Liver (tissue), 9 donors: ENCODE results near the gene SEMA3B. TPM values are rescaled to one million over a fixed set of nuclear protein-coding genes. Genes with fewer than 3 reads are reported as not detected.

Experiments
- DNase-seq: peaks from one replicate; pipeline ENCODE4 v3.0.0-alpha.2; 2017; ENCODE audit warnings: low spot score
- H3K27ac ChIP-seq, 2 donors: one replicate each; pipeline ENCODE4 v1.7.0; 2013; ENCODE audit warnings: inconsistent platforms in 2 of 2, low read length in 2 of 2, control low read depth in 1 of 2, low read depth in 1 of 2, mild to moderate bottlenecking in 1 of 2
- H3K27me3 ChIP-seq, 4 donors: one replicate each; pipeline versions ENCODE4 v1.6.1 to v1.7.0; 2013; ENCODE audit warnings: low read length in 3 of 4, inconsistent platforms in 1 of 4, mild to moderate bottlenecking in 1 of 4, moderate library complexity in 1 of 4; ENCODE audit not compliant: control insufficient read depth in 4 of 4, insufficient read depth in 4 of 4
- H3K36me3 ChIP-seq, 4 donors: one replicate each; pipeline versions ENCODE4 v1.6.1 to v1.7.0; 2013; ENCODE audit warnings: low read length in 3 of 4, mild to moderate bottlenecking in 3 of 4, low read depth in 1 of 4, moderate library complexity in 1 of 4; ENCODE audit not compliant: control insufficient read depth in 4 of 4, insufficient read depth in 3 of 4
- H3K4me1 ChIP-seq, 4 donors: one replicate each; pipeline versions ENCODE4 v1.6.1 to v1.7.0; 2013; ENCODE audit warnings: low read length in 3 of 4, mild to moderate bottlenecking in 3 of 4, moderate library complexity in 1 of 4; ENCODE audit not compliant: control insufficient read depth in 4 of 4, insufficient read depth in 4 of 4
- H3K4me3 ChIP-seq, 3 donors: one replicate each; pipeline versions ENCODE4 v1.6.1 to v1.7.0; 2013; ENCODE audit warnings: low read length in 3 of 3, control low read depth in 1 of 3, low read depth in 1 of 3, mild to moderate bottlenecking in 1 of 3
- H3K9ac ChIP-seq, 2 donors: one replicate each; pipeline ENCODE4 v1.7.0; 2013; ENCODE audit warnings: low read length in 2 of 2, mild to moderate bottlenecking in 2 of 2, moderate library complexity in 2 of 2, control low read depth in 1 of 2, low read depth in 1 of 2
- H3K9me3 ChIP-seq, 4 donors: one replicate each; pipeline versions ENCODE4 v1.6.1 to v1.7.0; 2013; ENCODE audit warnings: low read length in 3 of 4; ENCODE audit not compliant: control insufficient read depth in 4 of 4
- EGR1 ChIP-seq, 2 donors: IDR thresholded peaks; 2 replicates each; pipeline ENCODE4 v1.6.1; 2016 to 2018; ENCODE audit warnings: antibody characterized with exemption in 2 of 2, low read depth in 2 of 2
- FOXA1 ChIP-seq: IDR thresholded peaks from 2 replicates; pipeline ENCODE4 v1.6.1; 2016; ENCODE audit warnings: antibody characterized with exemption
- FOXA2 ChIP-seq: IDR thresholded peaks from 2 replicates; pipeline ENCODE4 v1.6.1; 2016; ENCODE audit warnings: antibody characterized with exemption
- GABPA ChIP-seq, 2 donors: IDR thresholded peaks in 1 of 2; conservative IDR thresholded peaks in 1 of 2; 2 replicates each; pipeline ENCODE4 v1.6.1; 2016; ENCODE audit warnings: antibody characterized with exemption in 2 of 2, mild to moderate bottlenecking in 1 of 2, moderate library complexity in 1 of 2
- HNF4A ChIP-seq, 2 donors: conservative IDR thresholded peaks; 2 replicates each; pipeline ENCODE4 v1.6.1; 2016; ENCODE audit warnings: antibody characterized with exemption in 2 of 2, mild to moderate bottlenecking in 2 of 2
- HNF4G ChIP-seq: IDR thresholded peaks from 2 replicates; pipeline ENCODE4 v1.6.1; 2016; ENCODE audit warnings: antibody characterized with exemption
- JUND ChIP-seq, 2 donors: IDR thresholded peaks; 2 replicates each; pipeline ENCODE4 v1.6.1; 2016; ENCODE audit warnings: antibody characterized with exemption in 2 of 2
- NR2F2 ChIP-seq: IDR thresholded peaks from 2 replicates; pipeline ENCODE4 v1.6.1; 2016; ENCODE audit warnings: antibody characterized with exemption
- RAD21 ChIP-seq, 2 donors: IDR thresholded peaks; 2 replicates each; pipeline ENCODE4 v1.6.1; 2016; ENCODE audit warnings: antibody characterized with exemption in 2 of 2, mild to moderate bottlenecking in 2 of 2
- RXRA ChIP-seq, 2 donors: IDR thresholded peaks; 2 replicates each; pipeline ENCODE4 v1.6.1; 2017 to 2018; ENCODE audit warnings: antibody characterized with exemption in 2 of 2, mild to moderate bottlenecking in 1 of 2
- SP1 ChIP-seq: IDR thresholded peaks from 2 replicates; pipeline ENCODE4 v1.6.1; 2018; ENCODE audit warnings: antibody characterized with exemption, mild to moderate bottlenecking
- TAF1 ChIP-seq: conservative IDR thresholded peaks from 2 replicates; pipeline ENCODE4 v1.6.1; 2016; ENCODE audit warnings: antibody characterized with exemption, mild to moderate bottlenecking
- YY1 ChIP-seq: IDR thresholded peaks from 2 replicates; pipeline ENCODE4 v1.6.1; 2016; ENCODE audit warnings: antibody characterized with exemption, mild to moderate bottlenecking
- WGBS: extraction: QIAGEN DNeasy Blood & Tissue Kit; methylation state at CpG from one replicate; pipeline ENCODE4 v1.1.7; 2013; 5-methylcytosine and 5-hydroxymethylcytosine counted together
- polyA plus RNA-seq, 2 donors: library from polyadenylated mRNA; stranded (reverse) in 1 of 2; unstranded in 1 of 2; fragments of 200-250 nt in 1 of 2; fragments of >200 nt in 1 of 2; fragmentation: Nextera tagmentation in 1 of 2; extraction: Ambion mirVana in 1 of 2; gene quantifications; one replicate each; pipeline versions ENCODE4 v1.2.1 to v1.2.3, GENCODE V29; 2013 to 2015
- total RNA-seq, 2 donors: library from RNA; depleted of rRNA; stranded (reverse); fragments of >200 nt; gene quantifications; one replicate each; pipeline ENCODE4 v1.2.3, GENCODE V29; 2014
- TF ChIP-seq, protein P1 (sequence below): IDR thresholded peaks from 2 replicates; pipeline ENCODE4 v1.6.1; 2016; ENCODE audit warnings: antibody characterized with exemption
- TF ChIP-seq, protein P2 (sequence below): IDR thresholded peaks from 2 replicates; pipeline ENCODE4 v1.6.1; 2016; ENCODE audit warnings: antibody characterized with exemption, mild to moderate bottlenecking
- TF ChIP-seq, protein P3 (sequence below): IDR thresholded peaks from 2 replicates; pipeline ENCODE4 v1.6.1; 2016; ENCODE audit warnings: antibody characterized with exemption
- TF ChIP-seq, protein P4 (sequence below): IDR thresholded peaks from 2 replicates; pipeline ENCODE4 v1.6.1; 2016; ENCODE audit warnings: antibody characterized with exemption
- TF ChIP-seq, protein P5 (sequence below): fragments of 150-350 bp; IDR thresholded peaks from 2 replicates; pipeline ENCODE4 v1.5.1; 2017; ENCODE audit warnings: improper control_type of control experiment, low read depth, low read length; ENCODE audit not compliant: missing input control
- donor health status: healthy.
- donor health status: healthy.
- donor health status: healthy.
- donor health status: healthy.
- donor health status: healthy.

SEMA3B gene
- total and polyA plus RNA-seq, 4 donors = 0.40 to 1.5 (median 0.93) TPM

DNA sequence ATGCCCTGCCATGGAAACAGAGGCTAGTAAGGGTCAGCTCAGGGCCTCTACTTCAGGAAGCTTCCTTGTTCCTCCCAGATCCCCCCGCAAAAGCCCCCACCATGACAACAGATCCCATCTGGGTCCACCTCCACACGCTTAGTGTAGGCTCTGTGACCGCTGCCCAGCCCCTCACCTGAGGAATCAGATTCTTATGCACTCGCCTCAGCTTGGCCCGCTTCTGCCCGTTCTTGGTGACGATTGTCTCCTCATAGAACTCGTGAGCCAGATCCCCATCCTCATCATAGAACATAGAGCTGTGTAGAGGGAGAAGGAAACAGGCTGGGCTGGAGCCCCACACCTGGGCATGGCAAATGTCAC lies 57.2 kb downstream of the SEMA3B start:
- WGBS = 93% methylated on average over 8 of the region's 8 CpGs
- TF ChIP-seq NR2F2 (no peak), HNF4G (no peak), TAF1 (no peak), GABPA (IDR thresholded peaks at IDR 0.05 in 1 of 2, conservative IDR thresholded peaks at IDR 0.05 in 1 of 2) (no peak), FOXA2 (no peak), SP1 (no peak), RAD21 (IDR thresholded peaks at IDR 0.05) (no peak), RXRA (IDR thresholded peaks at IDR 0.05) (no peak), JUND (IDR thresholded peaks at IDR 0.05) (no peak), YY1 (no peak), EGR1 (IDR thresholded peaks at IDR 0.05; ENCODE audit: low read depth in 2 of 2) (no peak), FOXA1 (no peak), HNF4A (conservative IDR thresholded peaks at IDR 0.05) (no peak)
- TF ChIP-seq, protein P1, sequence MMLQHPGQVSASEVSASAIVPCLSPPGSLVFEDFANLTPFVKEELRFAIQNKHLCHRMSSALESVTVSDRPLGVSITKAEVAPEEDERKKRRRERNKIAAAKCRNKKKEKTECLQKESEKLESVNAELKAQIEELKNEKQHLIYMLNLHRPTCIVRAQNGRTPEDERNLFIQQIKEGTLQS = no peak
- TF ChIP-seq, protein P2, sequence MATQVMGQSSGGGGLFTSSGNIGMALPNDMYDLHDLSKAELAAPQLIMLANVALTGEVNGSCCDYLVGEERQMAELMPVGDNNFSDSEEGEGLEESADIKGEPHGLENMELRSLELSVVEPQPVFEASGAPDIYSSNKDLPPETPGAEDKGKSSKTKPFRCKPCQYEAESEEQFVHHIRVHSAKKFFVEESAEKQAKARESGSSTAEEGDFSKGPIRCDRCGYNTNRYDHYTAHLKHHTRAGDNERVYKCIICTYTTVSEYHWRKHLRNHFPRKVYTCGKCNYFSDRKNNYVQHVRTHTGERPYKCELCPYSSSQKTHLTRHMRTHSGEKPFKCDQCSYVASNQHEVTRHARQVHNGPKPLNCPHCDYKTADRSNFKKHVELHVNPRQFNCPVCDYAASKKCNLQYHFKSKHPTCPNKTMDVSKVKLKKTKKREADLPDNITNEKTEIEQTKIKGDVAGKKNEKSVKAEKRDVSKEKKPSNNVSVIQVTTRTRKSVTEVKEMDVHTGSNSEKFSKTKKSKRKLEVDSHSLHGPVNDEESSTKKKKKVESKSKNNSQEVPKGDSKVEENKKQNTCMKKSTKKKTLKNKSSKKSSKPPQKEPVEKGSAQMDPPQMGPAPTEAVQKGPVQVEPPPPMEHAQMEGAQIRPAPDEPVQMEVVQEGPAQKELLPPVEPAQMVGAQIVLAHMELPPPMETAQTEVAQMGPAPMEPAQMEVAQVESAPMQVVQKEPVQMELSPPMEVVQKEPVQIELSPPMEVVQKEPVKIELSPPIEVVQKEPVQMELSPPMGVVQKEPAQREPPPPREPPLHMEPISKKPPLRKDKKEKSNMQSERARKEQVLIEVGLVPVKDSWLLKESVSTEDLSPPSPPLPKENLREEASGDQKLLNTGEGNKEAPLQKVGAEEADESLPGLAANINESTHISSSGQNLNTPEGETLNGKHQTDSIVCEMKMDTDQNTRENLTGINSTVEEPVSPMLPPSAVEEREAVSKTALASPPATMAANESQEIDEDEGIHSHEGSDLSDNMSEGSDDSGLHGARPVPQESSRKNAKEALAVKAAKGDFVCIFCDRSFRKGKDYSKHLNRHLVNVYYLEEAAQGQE = no peak
- TF ChIP-seq, protein P3, sequence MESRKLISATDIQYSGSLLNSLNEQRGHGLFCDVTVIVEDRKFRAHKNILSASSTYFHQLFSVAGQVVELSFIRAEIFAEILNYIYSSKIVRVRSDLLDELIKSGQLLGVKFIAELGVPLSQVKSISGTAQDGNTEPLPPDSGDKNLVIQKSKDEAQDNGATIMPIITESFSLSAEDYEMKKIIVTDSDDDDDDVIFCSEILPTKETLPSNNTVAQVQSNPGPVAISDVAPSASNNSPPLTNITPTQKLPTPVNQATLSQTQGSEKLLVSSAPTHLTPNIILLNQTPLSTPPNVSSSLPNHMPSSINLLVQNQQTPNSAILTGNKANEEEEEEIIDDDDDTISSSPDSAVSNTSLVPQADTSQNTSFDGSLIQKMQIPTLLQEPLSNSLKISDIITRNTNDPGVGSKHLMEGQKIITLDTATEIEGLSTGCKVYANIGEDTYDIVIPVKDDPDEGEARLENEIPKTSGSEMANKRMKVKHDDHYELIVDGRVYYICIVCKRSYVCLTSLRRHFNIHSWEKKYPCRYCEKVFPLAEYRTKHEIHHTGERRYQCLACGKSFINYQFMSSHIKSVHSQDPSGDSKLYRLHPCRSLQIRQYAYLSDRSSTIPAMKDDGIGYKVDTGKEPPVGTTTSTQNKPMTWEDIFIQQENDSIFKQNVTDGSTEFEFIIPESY = no peak
- TF ChIP-seq, protein P4, sequence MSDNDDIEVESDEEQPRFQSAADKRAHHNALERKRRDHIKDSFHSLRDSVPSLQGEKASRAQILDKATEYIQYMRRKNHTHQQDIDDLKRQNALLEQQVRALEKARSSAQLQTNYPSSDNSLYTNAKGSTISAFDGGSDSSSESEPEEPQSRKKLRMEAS = no peak
- TF ChIP-seq, protein P5, sequence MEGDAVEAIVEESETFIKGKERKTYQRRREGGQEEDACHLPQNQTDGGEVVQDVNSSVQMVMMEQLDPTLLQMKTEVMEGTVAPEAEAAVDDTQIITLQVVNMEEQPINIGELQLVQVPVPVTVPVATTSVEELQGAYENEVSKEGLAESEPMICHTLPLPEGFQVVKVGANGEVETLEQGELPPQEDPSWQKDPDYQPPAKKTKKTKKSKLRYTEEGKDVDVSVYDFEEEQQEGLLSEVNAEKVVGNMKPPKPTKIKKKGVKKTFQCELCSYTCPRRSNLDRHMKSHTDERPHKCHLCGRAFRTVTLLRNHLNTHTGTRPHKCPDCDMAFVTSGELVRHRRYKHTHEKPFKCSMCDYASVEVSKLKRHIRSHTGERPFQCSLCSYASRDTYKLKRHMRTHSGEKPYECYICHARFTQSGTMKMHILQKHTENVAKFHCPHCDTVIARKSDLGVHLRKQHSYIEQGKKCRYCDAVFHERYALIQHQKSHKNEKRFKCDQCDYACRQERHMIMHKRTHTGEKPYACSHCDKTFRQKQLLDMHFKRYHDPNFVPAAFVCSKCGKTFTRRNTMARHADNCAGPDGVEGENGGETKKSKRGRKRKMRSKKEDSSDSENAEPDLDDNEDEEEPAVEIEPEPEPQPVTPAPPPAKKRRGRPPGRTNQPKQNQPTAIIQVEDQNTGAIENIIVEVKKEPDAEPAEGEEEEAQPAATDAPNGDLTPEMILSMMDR = no peak
- H3K36me3 ChIP-seq = peaks cover 2 to 23% (median 11%) of the 10 kb centered on the region in 4 donors
- no peak for DNase-seq
- H3K9me3 ChIP-seq = no peaks in the 10 kb centered on the region
- H3K27ac ChIP-seq = no peak overlapping the region
- peaks cover 6 to 63% (median 44%) of the 10 kb centered on the region in 4 donors for H3K4me1 ChIP-seq
- H3K4me3 ChIP-seq = no peak overlapping the region
- no peak overlapping the region for H3K9ac ChIP-seq
- H3K27me3 ChIP-seq = no peaks in the 10 kb centered on the region
